Transverse colon (tissue), 4 donors: Measurements from ENCODE around the gene PTPRD.

Experiments
- CTCF ChIP-seq, 5 experiments: fragments of 200-600 bp in 3 of 5; fragments of 450-650 bp in 2 of 5; sonication (generic) in 3 of 5; IDR thresholded peaks; 1 replicate in 2 of 5; 2 replicates in 3 of 5; pipeline ENCODE4 v1.5.1; 2016 to 2017; ENCODE audit warnings: antibody characterized with exemption in 5 of 5, inconsistent platforms in 3 of 5, mild to moderate bottlenecking in 2 of 5, moderate library complexity in 1 of 5
- POLR2A ChIP-seq: fragments of 450-650 bp; IDR thresholded peaks from one replicate; pipeline ENCODE4 v1.6.1; 2016; ENCODE audit warnings: antibody characterized with exemption, mild to moderate bottlenecking, moderate library complexity
- POLR2AphosphoS5 ChIP-seq, 3 donors: sonication (generic); formaldehyde crosslinking; IDR thresholded peaks; one replicate each; pipeline ENCODE4 v1.6.1; 2016; ENCODE audit warnings: antibody characterized with exemption in 3 of 3

- TF ChIP-seq CTCF (IDR thresholded peaks at IDR 0.05), result no peak
- no peak for TF ChIP-seq POLR2A
- TF ChIP-seq POLR2AphosphoS5 (IDR thresholded peaks at IDR 0.05), result no peak
These were observed 2221.2 kb downstream of the PTPRD start for GRCh38 chr9:8391566-8391965.
